K562 (cell line): ENCODE measurements around the gene TCF12. TPM values are rescaled to one million over a fixed set of nuclear protein-coding genes. Genes with fewer than 3 reads are reported as not detected.
A peak's percentile ranks its signal among the peaks of the same experiment; 100 is the strongest.

Experiments used
- ATAC-seq: fragments of 200-7000 bp; cut with Tn5 transposase; 3 replicates; pipeline ENCODE4 v1.9.1; 2020; ENCODE audit warnings: moderate library complexity
- BruUV-seq: library from RNA; stranded (reverse); fragments of 400-500 nt; replicated peaks from 2 replicates; lab custom pipeline; 2021; lab: Mats Ljungman, UMichigan
- CTCF ChIA-PET: fragments of 300-600 bp; formaldehyde crosslinking; extraction: SDS; loops from one replicate; lab custom pipeline; 2021; ENCODE audit warnings: low intra/inter-chr PET ratio; lab: Yijun Ruan, JAX
- POLR2A ChIA-PET: fragments of 300-600, 350-650 bp; sonication (Branson Sonifier 250); formaldehyde crosslinking; extraction: SDS; loops from one replicate; lab custom pipeline; 2021; ENCODE audit warnings: antibody characterized with exemption, inconsistent platforms; lab: Yijun Ruan, JAX
- DNase-seq, 4 experiments: peaks; one replicate each; pipeline versions ENCODE4 v3.0.0 to v3.0.0-alpha.2; 2011 to 2018; ENCODE audit warnings: low spot score in 3 of 4, mixed read lengths in 3 of 4; ENCODE audit errors: extremely low read depth in 1 of 4
- FAIRE-seq: peaks from 2 replicates; lab custom pipeline; 2011; peaks lifted over from hg19 to GRCh38; lab: Jason Lieb, UNC
- H2AFZ ChIP-seq: 2 replicates; pipeline ENCODE4 v1.6.0; 2011; ENCODE audit warnings: low read depth, low read length, control low read depth, inconsistent platforms
- H3K27ac ChIP-seq: fragments of 200-600 bp; 3 replicates; pipeline ENCODE4 v1.8.0; 2011; ENCODE audit warnings: low read depth, mild to moderate bottlenecking, control low read depth, inconsistent platforms, low read length, moderate library complexity, mixed read lengths; ENCODE audit errors: extremely low read depth
- H3K27me3 ChIP-seq, 2 experiments: fragments of 300-600 bp in 1 of 2; 2 replicates in 1 of 2; 3 replicates in 1 of 2; pipeline versions ENCODE4 v1.6.0 to v1.8.0; 2011; ENCODE audit warnings: inconsistent platforms in 2 of 2, low read length in 2 of 2, mild to moderate bottlenecking in 1 of 2, mixed read lengths in 1 of 2, moderate library complexity in 1 of 2; ENCODE audit not compliant: control insufficient read depth in 2 of 2, insufficient read depth in 2 of 2
- H3K36me3 ChIP-seq: fragments of 300-600 bp; 3 replicates; pipeline ENCODE4 v1.8.0; 2011; ENCODE audit warnings: mild to moderate bottlenecking, low read length, inconsistent platforms; ENCODE audit not compliant: control insufficient read depth, insufficient read depth
- H3K4me1 ChIP-seq, 2 experiments: fragments of 200-600 bp in 1 of 2; replicated peaks in 1 of 2; 2 replicates in 1 of 2; 3 replicates in 1 of 2; pipeline versions ENCODE4 v1.5.1 to v1.8.0; 2011; ENCODE audit warnings: inconsistent platforms in 2 of 2, low read length in 2 of 2, mild to moderate bottlenecking in 1 of 2, mixed read lengths in 1 of 2, moderate library complexity in 1 of 2; ENCODE audit not compliant: control insufficient read depth in 2 of 2, insufficient read depth in 2 of 2
- H3K4me2 ChIP-seq: 2 replicates; pipeline ENCODE4 v1.6.1; 2011; ENCODE audit warnings: low read length, control low read depth, inconsistent platforms, mixed read lengths; ENCODE audit not compliant: insufficient read depth
- H3K4me3 ChIP-seq: fragments of 200-600 bp; sonication (generic), shearing (Covaris generic); 2 replicates; pipeline ENCODE4 v1.5.1; 2016; ENCODE audit warnings: control low read depth, inconsistent platforms
- H3K79me2 ChIP-seq: fragments of 200-600 bp; 3 replicates; pipeline ENCODE4 v1.8.0; 2011; ENCODE audit warnings: low read length, inconsistent platforms; ENCODE audit not compliant: control insufficient read depth, insufficient read depth
- H3K9ac ChIP-seq, 2 experiments: 2 replicates each; pipeline versions ENCODE4 v1.6.0 to v1.6.1; 2011; ENCODE audit warnings: low read depth in 2 of 2, low read length in 2 of 2, control low read depth in 1 of 2, inconsistent platforms in 1 of 2, mild to moderate bottlenecking in 1 of 2, mixed read lengths in 1 of 2; ENCODE audit not compliant: insufficient read depth in 1 of 2
- H3K9me1 ChIP-seq: one replicate; pipeline ENCODE4 v1.6.0; 2011; ENCODE audit warnings: inconsistent platforms, mild to moderate bottlenecking, low read length, moderate library complexity; ENCODE audit not compliant: control insufficient read depth, insufficient read depth
- H3K9me3 ChIP-seq: replicated peaks from 2 replicates; pipeline ENCODE4 v1.5.1; 2011; ENCODE audit warnings: low read depth, low read length, inconsistent platforms; ENCODE audit not compliant: control insufficient read depth, insufficient read depth
- H4K20me1 ChIP-seq: replicated peaks from 2 replicates; pipeline ENCODE4 v1.6.1; 2011; ENCODE audit warnings: low read length, inconsistent platforms, mixed read lengths; ENCODE audit not compliant: control insufficient read depth, insufficient read depth
- BMI1 ChIP-seq: fragments of 150-350 bp; IDR thresholded peaks from 2 replicates; pipeline ENCODE4 v1.6.1; 2014; ENCODE audit warnings: low read length
- HDAC6 ChIP-seq: IDR thresholded peaks from 2 replicates; pipeline ENCODE4 v1.6.1; 2012; ENCODE audit warnings: low read depth, mild to moderate bottlenecking, control low read depth, inconsistent platforms, low read length, moderate library complexity
- ILK ChIP-seq: fragments of 450-650 bp; IDR thresholded peaks from 2 replicates; pipeline ENCODE4 v1.6.1; 2016; ENCODE audit warnings: missing genetic modification characterization, low read depth, mild to moderate bottlenecking, missing compliant biosample characterization, moderate library complexity, borderline replicate concordance
- KLF13 ChIP-seq: fragments of 450-650 bp; IDR thresholded peaks from 2 replicates; pipeline ENCODE4 v1.6.1; 2016; ENCODE audit warnings: missing genetic modification characterization, low read depth, mild to moderate bottlenecking, missing compliant biosample characterization, moderate library complexity, borderline replicate concordance
- KLF6 ChIP-seq: fragments of 250-450 bp; sonication (Bioruptor Pico); IDR thresholded peaks from 2 replicates; pipeline ENCODE4 v1.4.0; 2020; ENCODE audit warnings: mild to moderate bottlenecking, moderate library complexity, borderline replicate concordance
- NR1H2 ChIP-seq: sonication (generic); formaldehyde crosslinking; IDR thresholded peaks from 2 replicates; pipeline ENCODE4 v1.4.0; 2020; ENCODE audit warnings: mild to moderate bottlenecking, missing genetic modification reagents
- PHF20 ChIP-seq: fragments of 450-650 bp; IDR thresholded peaks from 2 replicates; pipeline ENCODE4 v1.6.1; 2018; ENCODE audit not compliant: partially characterized antibody
- SMARCA4 ChIP-seq: fragments of 450-650 bp; IDR thresholded peaks from 2 replicates; pipeline ENCODE4 v1.6.1; 2016
- SNIP1 ChIP-seq: fragments of 450-650 bp; IDR thresholded peaks from 2 replicates; pipeline ENCODE4 v1.7.1; 2017; ENCODE audit warnings: low read depth, mild to moderate bottlenecking
- TBL1XR1 ChIP-seq, 2 experiments: IDR thresholded peaks; 2 replicates each; pipeline ENCODE4 v1.6.1; 2012; ENCODE audit warnings: improper control_type of control experiment in 2 of 2, low read length in 2 of 2, mild to moderate bottlenecking in 1 of 2
- ZNF766 ChIP-seq: fragments of 200-800 bp; sonication (Bioruptor generic); conservative IDR thresholded peaks from 2 replicates; pipeline ENCODE4 v1.6.1; 2016; ENCODE audit warnings: missing genetic modification characterization, missing compliant biosample characterization
- WGBS: fragments of 100-300 bp; shearing (Covaris generic); methylation state at CpG from one replicate; pipeline ENCODE4 v1.1.6; 2016; ENCODE audit warnings: low coverage, mixed read lengths; ENCODE audit not compliant: insufficient coverage; ENCODE audit errors: missing lambda C conversion rate; 5-methylcytosine and 5-hydroxymethylcytosine counted together
- in situ Hi-C: fragments of 300-500 bp; cut with MboI; formaldehyde crosslinking; loops from 4 replicates; pipeline ENCODE4 v1.15.0; 2018; ENCODE audit warnings: inconsistent platforms, mixed read lengths
- intact Hi-C: fragments of 100-400 bp; cut with micrococcal nuclease; formaldehyde crosslinking; loops from 2 replicates; pipeline ENCODE4 v1.14.2; 2022
- polyA plus RNA-seq, 8 experiments: library from polyadenylated mRNA; depleted of rRNA in 4 of 8; stranded (reverse) in 5 of 8; unstranded in 3 of 8; fragments of >200 nt; fragmentation: Nextera tagmentation in 2 of 8; fragmentation: Illumina TruSeq in 1 of 8; extraction: Ambion mirVana in 2 of 8; extraction: Trizol in 1 of 8; gene quantifications; 2 replicates each; pipeline versions ENCODE4 v1.2.1 to v1.2.3, GENCODE V29; 2011 to 2014; ENCODE audit warnings: inconsistent platforms in 1 of 8, missing spikeins in 1 of 8
- total RNA-seq, 7 experiments: library from RNA; depleted of rRNA in 6 of 7; stranded (reverse); fragments of >200 nt in 6 of 7; fragmentation: Illumina TruSeq in 2 of 7; extraction: Trizol in 2 of 7; gene quantifications; 2 replicates each; pipeline versions ENCODE4 v1.2.1 to v1.2.3, GENCODE V29; 2011 to 2021; ENCODE audit warnings: low replicate concordance in 1 of 7
- TF ChIP-seq, protein P1 (sequence below): IDR thresholded peaks from 2 replicates; pipeline ENCODE4 v1.6.1; 2011; ENCODE audit warnings: borderline replicate concordance, low read depth, mild to moderate bottlenecking, moderate library complexity, low read length; ENCODE audit not compliant: insufficient read depth, poor library complexity, severe bottlenecking

Gene TCF12
- total and polyA plus RNA-seq, 9 of the 15 experiments (the other 6 are each of a cell fraction or from before 2014, with no cell fraction given): 10.5 to 132 (median 52.9) TPM

DNA sequence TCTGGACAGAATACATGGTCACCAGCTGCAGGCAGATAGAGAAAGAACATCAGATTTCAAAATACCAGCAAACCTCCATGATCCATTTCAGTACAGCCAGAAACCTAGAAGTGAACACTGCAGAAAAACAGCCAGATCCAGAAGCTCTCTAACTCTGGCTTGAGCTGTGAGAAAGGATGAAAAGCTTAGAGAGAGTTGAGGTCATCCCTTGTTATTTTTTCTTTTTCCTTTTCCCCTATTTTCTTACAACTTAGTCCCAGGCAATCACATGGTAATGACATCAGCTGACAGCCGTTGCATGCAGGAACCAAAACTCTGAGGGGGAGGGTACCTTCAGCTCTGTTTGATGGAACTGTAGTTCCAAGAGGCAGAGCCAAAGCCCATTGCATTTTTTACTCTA lies 113.2 kb downstream of the TCF12 start (continued):
- TF ChIP-seq ZNF766: no peak
- TF ChIP-seq PHF20: peak; percentile 56
- TF ChIP-seq BMI1: no peak

DNA sequence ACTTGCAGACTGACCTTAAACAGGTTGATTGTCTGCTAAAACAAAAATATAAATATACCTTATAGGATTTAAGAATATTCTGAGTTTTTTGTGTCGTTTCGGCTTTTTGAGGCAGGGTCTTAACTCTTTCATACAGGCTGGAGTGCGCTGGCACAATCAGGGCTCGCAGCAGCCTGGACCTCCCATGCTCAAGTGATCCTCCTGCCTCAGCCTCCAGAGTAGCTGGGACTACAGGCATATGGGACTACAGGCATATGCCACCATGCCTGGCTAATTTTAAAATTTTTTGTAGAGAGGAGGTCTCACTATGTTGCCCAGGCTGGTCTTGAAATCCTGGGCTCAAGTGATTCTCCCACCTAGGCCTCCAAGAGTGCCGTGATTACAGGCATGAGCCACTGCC lies 113.9 kb downstream of the TCF12 start:
- no TSS peak for BruUV-seq
- DNase-seq (no peak), ATAC-seq (no peak), FAIRE-seq (no peak)
- Histone ChIP-seq H3K27ac (no peak overlapping the region), H3K9me3 (no peaks in the 10 kb centered on the region), H3K36me3 (no peaks in the 10 kb centered on the region), H3K9me1 (no peaks in the 10 kb centered on the region), H2AFZ (no peak overlapping the region), H3K4me3 (no peak overlapping the region), H3K27me3 (no peaks in the 10 kb centered on the region), H4K20me1 (peaks cover 6% of the 10 kb centered on the region; the same call in 1 of the 2 replicates), H3K79me2 (peaks cover 71% of the 10 kb centered on the region), H3K4me2 (no peak overlapping the region), H3K9ac (no peak overlapping the region), H3K4me1 (peaks cover 0 to 15% of the 10 kb centered on the region in 2 experiments; a peak in 4 of 5 replicates)
- 95% methylated on average over 5 of the region's 5 CpGs for WGBS
- intact Hi-C loops (no loop called here), in situ Hi-C loops (no loop called here)
- ChIA-PET CTCF (no interaction called here), POLR2A (interaction anchor here (0.6 to 1.8 kb wide), 2 partner anchors 8 to 11 kb away, joined by 3 to 9 read pairs; no protein-coding TSS in a partner anchor)
- TF ChIP-seq TBL1XR1 (IDR thresholded peaks at IDR 0.05; ENCODE audit: low read length in 2 of 2) (no peak), ILK (tag) (no peak), NR1H2 (no peak), KLF6 (CRISPR knock-in tag) (no peak), SNIP1 (no peak), SMARCA4 (no peak), HDAC6 (no peak), KLF13 (tag) (no peak)
- TF ChIP-seq, protein P1, sequence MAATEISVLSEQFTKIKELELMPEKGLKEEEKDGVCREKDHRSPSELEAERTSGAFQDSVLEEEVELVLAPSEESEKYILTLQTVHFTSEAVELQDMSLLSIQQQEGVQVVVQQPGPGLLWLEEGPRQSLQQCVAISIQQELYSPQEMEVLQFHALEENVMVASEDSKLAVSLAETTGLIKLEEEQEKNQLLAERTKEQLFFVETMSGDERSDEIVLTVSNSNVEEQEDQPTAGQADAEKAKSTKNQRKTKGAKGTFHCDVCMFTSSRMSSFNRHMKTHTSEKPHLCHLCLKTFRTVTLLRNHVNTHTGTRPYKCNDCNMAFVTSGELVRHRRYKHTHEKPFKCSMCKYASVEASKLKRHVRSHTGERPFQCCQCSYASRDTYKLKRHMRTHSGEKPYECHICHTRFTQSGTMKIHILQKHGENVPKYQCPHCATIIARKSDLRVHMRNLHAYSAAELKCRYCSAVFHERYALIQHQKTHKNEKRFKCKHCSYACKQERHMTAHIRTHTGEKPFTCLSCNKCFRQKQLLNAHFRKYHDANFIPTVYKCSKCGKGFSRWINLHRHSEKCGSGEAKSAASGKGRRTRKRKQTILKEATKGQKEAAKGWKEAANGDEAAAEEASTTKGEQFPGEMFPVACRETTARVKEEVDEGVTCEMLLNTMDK: no peak
